WTC11 (cell line): Measurements from ENCODE around the gene NFILZ.

ENCODE experiments used
- CTCF ChIP-seq: fragments of 200-600 bp; IDR thresholded peaks from 2 replicates; pipeline ENCODE4 v1.8.0; 2022; ENCODE audit warnings: antibody characterized with exemption
- NFYB ChIP-seq: sonication (generic); formaldehyde crosslinking; conservative IDR thresholded peaks from 2 replicates; pipeline ENCODE4 v1.8.0; 2022; ENCODE audit warnings: low read depth, missing genetic modification reagents
- USF2 ChIP-seq: sonication (generic); formaldehyde crosslinking; IDR thresholded peaks from 2 replicates; pipeline ENCODE4 v1.8.1; 2023; ENCODE audit warnings: mild to moderate bottlenecking, missing genetic modification reagents, moderate library complexity
- ZNF121 ChIP-seq: sonication (generic); formaldehyde crosslinking; IDR thresholded peaks from 2 replicates; pipeline ENCODE4 v1.8.0; 2023; ENCODE audit warnings: missing genetic modification reagents

GRCh38 chr19:8614455-8614854, 16.0 kb upstream of the NFILZ start:
- no peak for TF ChIP-seq CTCF
- TF ChIP-seq USF2 (CRISPR knock-in tag) = no peak
- TF ChIP-seq ZNF121 = no peak
- no peak for TF ChIP-seq NFYB (CRISPR knock-in tag)
